GM12878 (cell line): ENCODE data around the gene ANKRD28. TPM values are rescaled to one million over a fixed set of nuclear protein-coding genes. Genes with fewer than 3 reads are reported as not detected.
A peak's percentile ranks its signal among the peaks of the same experiment; 100 is the strongest.

Experiments
- ATAC-seq: fragments of 200-7000 bp; cut with Tn5 transposase; 3 replicates; pipeline ENCODE4 v1.9.1; 2020; ENCODE audit warnings: mild to moderate bottlenecking, moderate library complexity
- BruUV-seq: library from RNA; stranded (reverse); fragments of 400-500 nt; replicated peaks from 2 replicates; lab custom pipeline; 2021; lab: Mats Ljungman, UMichigan
- CTCF ChIA-PET: fragments of 300-600 bp; sonication (Branson Sonifier 250); formaldehyde crosslinking; extraction: SDS; loops from one replicate; lab custom pipeline; 2021; ENCODE audit warnings: inconsistent platforms; lab: Yijun Ruan, JAX
- POLR2A ChIA-PET: fragments of 350-600 bp; formaldehyde crosslinking; extraction: SDS; loops from one replicate; lab custom pipeline; 2021; ENCODE audit warnings: inconsistent platforms; lab: Charles Lee
- RAD21 ChIA-PET: fragments of 300-600 bp; sonication (Branson Sonifier 250); formaldehyde crosslinking; loops from one replicate; lab custom pipeline; 2023; ENCODE audit warnings: antibody characterized with exemption; ENCODE audit not compliant: unreplicated experiment; lab: Charles Lee
- SMC1A ChIA-PET: fragments of 300-600 bp; sonication (Branson Sonifier 250); formaldehyde crosslinking; loops from one replicate; lab custom pipeline; 2023; ENCODE audit not compliant: unreplicated experiment, uncharacterized antibody; lab: Charles Lee
- DNase-seq: peaks from one replicate; pipeline ENCODE4 v3.0.0-alpha.2; 2011; ENCODE audit warnings: low read depth, low spot score
- FAIRE-seq: peaks from 3 replicates; lab custom pipeline; 2011; peaks lifted over from hg19 to GRCh38; lab: Jason Lieb, UNC
- H2AFZ ChIP-seq: 2 replicates; pipeline ENCODE4 v1.6.0; 2011; ENCODE audit warnings: low read depth, low read length, control low read depth; ENCODE audit not compliant: control insufficient read depth
- H3K27ac ChIP-seq: 2 replicates; pipeline ENCODE4 v1.5.1; 2011; ENCODE audit warnings: control low read depth; ENCODE audit not compliant: control insufficient read depth, insufficient read depth
- H3K27me3 ChIP-seq, 2 experiments: replicated peaks in 1 of 2; 2 replicates each; pipeline versions ENCODE4 v1.6.0 to v1.6.1; 2011; ENCODE audit warnings: low read length in 1 of 2; ENCODE audit not compliant: control insufficient read depth in 2 of 2, insufficient read depth in 2 of 2
- H3K36me3 ChIP-seq, 2 experiments: 2 replicates each; pipeline ENCODE4 v1.5.1; 2011; ENCODE audit warnings: low read length in 1 of 2; ENCODE audit not compliant: control insufficient read depth in 2 of 2, insufficient read depth in 2 of 2
- H3K4me1 ChIP-seq: 2 replicates; pipeline ENCODE4 v1.6.1; 2011; ENCODE audit warnings: mild to moderate bottlenecking, low read length, moderate library complexity, mixed read lengths; ENCODE audit not compliant: control insufficient read depth, insufficient read depth
- H3K4me2 ChIP-seq: 2 replicates; pipeline ENCODE4 v1.6.0; 2011; ENCODE audit warnings: control low read depth; ENCODE audit not compliant: control insufficient read depth, insufficient read depth
- H3K4me3 ChIP-seq: fragments of 200-600 bp; sonication (generic); 2 replicates; pipeline ENCODE4 v1.5.1; 2016
- H3K79me2 ChIP-seq: 2 replicates; pipeline ENCODE4 v1.6.0; 2011; ENCODE audit warnings: low read length; ENCODE audit not compliant: control insufficient read depth, insufficient read depth
- H3K9ac ChIP-seq: 2 replicates; pipeline ENCODE4 v1.8.0; 2011; ENCODE audit warnings: low read length, control low read depth, mixed read lengths; ENCODE audit not compliant: control insufficient read depth, insufficient read depth
- H3K9me3 ChIP-seq: replicated peaks from 3 replicates; pipeline ENCODE4 v1.5.1; 2011; ENCODE audit warnings: mild to moderate bottlenecking, low read length; ENCODE audit not compliant: control insufficient read depth, insufficient read depth
- H4K20me1 ChIP-seq: 2 replicates; pipeline ENCODE4 v1.6.0; 2011; ENCODE audit not compliant: control insufficient read depth, insufficient read depth
- ASH2L ChIP-seq: fragments of 300-600, 200-600 bp; sonication (generic); IDR thresholded peaks from 2 replicates; pipeline ENCODE4 v1.6.1; 2017; ENCODE audit warnings: low read depth, mild to moderate bottlenecking, borderline replicate concordance
- MEF2B ChIP-seq: fragments of 450-650 bp; IDR thresholded peaks from 2 replicates; pipeline ENCODE4 v1.6.1; 2018; ENCODE audit warnings: mild to moderate bottlenecking, moderate library complexity; ENCODE audit not compliant: partially characterized antibody, poor library complexity, severe bottlenecking
- RUNX3 ChIP-seq: IDR thresholded peaks from 2 replicates; pipeline ENCODE4 v1.6.1; 2012; ENCODE audit warnings: low read length, inconsistent platforms
- SMC3 ChIP-seq: IDR thresholded peaks from 2 replicates; pipeline ENCODE4 v1.6.1; 2011; ENCODE audit warnings: low read length, improper control_type of control experiment, borderline replicate concordance
- USF1 ChIP-seq: IDR thresholded peaks from 2 replicates; pipeline ENCODE4 v1.6.1; 2011; ENCODE audit warnings: borderline replicate concordance, low read depth, mild to moderate bottlenecking, moderate library complexity, mixed read lengths, low read length; ENCODE audit not compliant: insufficient read depth; ENCODE audit errors: extremely low read length
- WGBS: methylation state at CpG from one replicate; pipeline ENCODE4 v1.1.6; 2016; ENCODE audit warnings: low lambda C conversion rate; ENCODE audit not compliant: insufficient replicate concordance, insufficient coverage; ENCODE audit errors: missing lambda C conversion rate; 5-methylcytosine and 5-hydroxymethylcytosine counted together
- in situ Hi-C: fragments of 300-500 bp; cut with MboI; formaldehyde crosslinking; loops from 9 replicates; pipeline ENCODE4 v1.14.3; 2018; ENCODE audit warnings: mixed read lengths
- intact Hi-C: fragments of 100-400 bp; cut with micrococcal nuclease; formaldehyde crosslinking; loops from one replicate; pipeline ENCODE4 v1.14.2; 2022; ENCODE audit not compliant: unreplicated experiment
- polyA plus RNA-seq, 11 experiments: library from polyadenylated mRNA; depleted of rRNA in 4 of 11; unstranded in 6 of 11; stranded (reverse) in 5 of 11; fragments of >200 nt; fragmentation: Nextera tagmentation in 4 of 11; fragmentation: Illumina TruSeq in 1 of 11; extraction: Ambion mirVana in 4 of 11; extraction: Trizol in 1 of 11; gene quantifications; 1 replicate in 1 of 11; 2 replicates in 10 of 11; pipeline versions ENCODE4 v1.2.1 to v1.2.3, GENCODE V29; 2011 to 2016; ENCODE audit warnings: inconsistent platforms in 2 of 11, missing spikeins in 2 of 11, low read depth in 1 of 11
- total RNA-seq, 4 experiments: library from RNA; depleted of rRNA in 3 of 4; stranded (reverse); fragments of >200 nt in 3 of 4; fragmentation: Illumina TruSeq in 1 of 4; extraction: Trizol in 1 of 4; gene quantifications; 2 replicates each; pipeline versions ENCODE4 v1.2.1 to v1.2.3, GENCODE V29; 2013 to 2021
- TF ChIP-seq, protein P1 (sequence below): IDR thresholded peaks from 2 replicates; pipeline ENCODE4 v1.6.1; 2012; ENCODE audit warnings: mild to moderate bottlenecking, low read depth, low read length

Gene ANKRD28
- total and polyA plus RNA-seq, 10 of the 15 experiments (the other 5 are each of a cell fraction or from before 2014, with no cell fraction given): 11.2 to 105 (median 38.3) TPM

DNA sequence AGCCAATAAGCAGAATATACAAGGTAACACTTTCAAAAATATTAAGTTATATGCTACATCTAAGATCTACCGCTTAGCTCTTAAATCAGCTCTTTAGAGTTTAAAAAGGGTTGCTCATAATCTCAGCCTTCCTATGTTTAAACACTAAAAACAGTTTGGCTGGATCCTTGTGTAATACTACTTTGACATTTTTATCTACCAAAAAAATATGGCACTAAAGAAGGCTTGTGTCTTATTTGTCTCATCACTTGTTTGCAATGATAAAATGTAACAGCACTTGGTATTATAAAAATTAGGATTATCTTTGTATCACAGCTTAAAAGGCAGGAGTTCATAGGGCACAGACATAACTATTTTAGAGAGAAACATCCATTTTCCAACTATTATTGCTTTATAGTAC lies 9.8 kb downstream of the ANKRD28 start (continued):
- TF ChIP-seq, protein P1, sequence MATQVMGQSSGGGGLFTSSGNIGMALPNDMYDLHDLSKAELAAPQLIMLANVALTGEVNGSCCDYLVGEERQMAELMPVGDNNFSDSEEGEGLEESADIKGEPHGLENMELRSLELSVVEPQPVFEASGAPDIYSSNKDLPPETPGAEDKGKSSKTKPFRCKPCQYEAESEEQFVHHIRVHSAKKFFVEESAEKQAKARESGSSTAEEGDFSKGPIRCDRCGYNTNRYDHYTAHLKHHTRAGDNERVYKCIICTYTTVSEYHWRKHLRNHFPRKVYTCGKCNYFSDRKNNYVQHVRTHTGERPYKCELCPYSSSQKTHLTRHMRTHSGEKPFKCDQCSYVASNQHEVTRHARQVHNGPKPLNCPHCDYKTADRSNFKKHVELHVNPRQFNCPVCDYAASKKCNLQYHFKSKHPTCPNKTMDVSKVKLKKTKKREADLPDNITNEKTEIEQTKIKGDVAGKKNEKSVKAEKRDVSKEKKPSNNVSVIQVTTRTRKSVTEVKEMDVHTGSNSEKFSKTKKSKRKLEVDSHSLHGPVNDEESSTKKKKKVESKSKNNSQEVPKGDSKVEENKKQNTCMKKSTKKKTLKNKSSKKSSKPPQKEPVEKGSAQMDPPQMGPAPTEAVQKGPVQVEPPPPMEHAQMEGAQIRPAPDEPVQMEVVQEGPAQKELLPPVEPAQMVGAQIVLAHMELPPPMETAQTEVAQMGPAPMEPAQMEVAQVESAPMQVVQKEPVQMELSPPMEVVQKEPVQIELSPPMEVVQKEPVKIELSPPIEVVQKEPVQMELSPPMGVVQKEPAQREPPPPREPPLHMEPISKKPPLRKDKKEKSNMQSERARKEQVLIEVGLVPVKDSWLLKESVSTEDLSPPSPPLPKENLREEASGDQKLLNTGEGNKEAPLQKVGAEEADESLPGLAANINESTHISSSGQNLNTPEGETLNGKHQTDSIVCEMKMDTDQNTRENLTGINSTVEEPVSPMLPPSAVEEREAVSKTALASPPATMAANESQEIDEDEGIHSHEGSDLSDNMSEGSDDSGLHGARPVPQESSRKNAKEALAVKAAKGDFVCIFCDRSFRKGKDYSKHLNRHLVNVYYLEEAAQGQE: no peak

GRCh38 chr3:15787526-15787925 lies 10.3 kb downstream of the ANKRD28 start:
- RAD21 ChIA-PET: interaction anchor here (0.6 to 2.9 kb wide), 6 partner anchors 8 to 157 kb away, joined by 3 to 13 read pairs (median 6); partner anchors contain the start of gene ANKRD28
- BruUV-seq: no TSS peak
- Histone ChIP-seq H3K4me3 (no peak overlapping the region), H3K9ac (no peak overlapping the region), H4K20me1 (no peaks in the 10 kb centered on the region), H3K27me3 (no peaks in the 10 kb centered on the region), H3K27ac (no peak overlapping the region), H2AFZ (no peak overlapping the region), H3K9me3 (peaks cover 13% of the 10 kb centered on the region; the same call in 2 of the 3 replicates), H3K79me2 (peaks cover 76% of the 10 kb centered on the region), H3K4me1 (no peaks in the 10 kb centered on the region), H3K4me2 (no peak overlapping the region), H3K36me3 (peaks cover 0 to 13% of the 10 kb centered on the region in 2 experiments; a peak in 2 of 4 replicates)
- SMC1A ChIA-PET: interaction anchor here (0.6 to 4.1 kb wide), 17 partner anchors 10 to 151 kb away, joined by 3 to 21 read pairs (median 3); no protein-coding TSS in a partner anchor
- no peak for TF ChIP-seq MEF2B
- no peak for TF ChIP-seq RUNX3
- TF ChIP-seq SMC3: no peak
- no peak for TF ChIP-seq ASH2L
- TF ChIP-seq USF1: no peak
- in situ Hi-C loops: no loop called here
- 100% methylated on average over 1 of the region's 1 CpG for WGBS
- DNase-seq (no peak), ATAC-seq (peak; percentile 26), FAIRE-seq (no peak)
- CTCF ChIA-PET: interaction anchor here (1.1 to 3.6 kb wide), 4 partner anchors 11 to 157 kb away, joined by 3 to 16 read pairs (median 6); no protein-coding TSS in a partner anchor
- POLR2A ChIA-PET: interaction anchor here (0.7 to 1.4 kb wide), 5 partner anchors 8 to 469 kb away, joined by 3 to 7 read pairs (median 4); no protein-coding TSS in a partner anchor
- intact Hi-C loops: no loop called here
